ENCODE measurements around the gene NIT1. TPM values are rescaled to one million over a fixed set of nuclear protein-coding genes. Genes with fewer than 3 reads are reported as not detected.

The NIT1 gene
- total and polyA plus RNA-seq, 10 of the 15 experiments (the other 5 are each of a cell fraction or from before 2014, with no cell fraction given), result 19.2 to 54.4 (median 28.3) TPM

DNA sequence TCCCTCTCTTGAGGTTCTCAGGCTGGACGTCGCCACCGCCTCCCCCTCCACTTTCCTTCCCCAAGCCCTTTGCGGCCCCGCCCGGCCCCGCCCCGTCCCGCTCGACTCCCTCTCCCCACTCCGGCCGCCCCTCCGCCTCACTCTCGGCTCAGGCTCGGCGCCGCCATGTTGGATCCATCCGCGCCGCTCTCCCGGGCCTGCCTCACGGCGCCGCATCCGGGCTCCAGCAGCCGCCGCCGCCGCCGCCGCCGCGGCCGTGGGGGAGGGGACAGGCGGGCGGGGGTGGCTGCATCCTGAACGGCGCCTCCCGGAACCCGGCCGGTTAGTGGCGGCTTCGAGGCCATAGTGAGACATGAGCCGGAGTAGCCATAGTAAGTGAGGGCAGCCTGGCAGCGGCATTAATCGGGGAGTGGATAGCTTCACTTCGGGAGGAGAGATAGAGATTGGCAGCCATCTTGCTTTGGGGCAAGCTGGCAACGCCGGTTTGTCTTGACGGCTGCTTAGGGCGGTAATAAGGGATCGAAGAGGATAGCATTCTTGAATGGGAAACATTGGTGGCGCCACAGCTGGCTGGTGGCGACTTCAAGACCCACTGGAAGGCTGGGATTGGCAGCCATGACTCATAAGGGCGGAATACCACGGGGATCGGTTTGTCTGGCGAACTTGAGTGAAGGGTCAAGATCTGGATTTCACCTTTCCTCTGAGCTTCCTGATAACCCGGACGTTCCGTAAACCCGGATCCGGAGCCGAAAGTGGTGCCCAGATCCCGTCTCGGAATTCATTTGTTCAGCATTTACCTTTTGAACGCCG, 14.7 kb downstream of the NIT1 start, which contains the start of gene DEDD (continued):
- TF ChIP-seq PAX5 (IDR thresholded peaks at IDR 0.05; ENCODE audit: borderline replicate concordance, low read depth, low read length), result no peak
- TF ChIP-seq, protein P1, sequence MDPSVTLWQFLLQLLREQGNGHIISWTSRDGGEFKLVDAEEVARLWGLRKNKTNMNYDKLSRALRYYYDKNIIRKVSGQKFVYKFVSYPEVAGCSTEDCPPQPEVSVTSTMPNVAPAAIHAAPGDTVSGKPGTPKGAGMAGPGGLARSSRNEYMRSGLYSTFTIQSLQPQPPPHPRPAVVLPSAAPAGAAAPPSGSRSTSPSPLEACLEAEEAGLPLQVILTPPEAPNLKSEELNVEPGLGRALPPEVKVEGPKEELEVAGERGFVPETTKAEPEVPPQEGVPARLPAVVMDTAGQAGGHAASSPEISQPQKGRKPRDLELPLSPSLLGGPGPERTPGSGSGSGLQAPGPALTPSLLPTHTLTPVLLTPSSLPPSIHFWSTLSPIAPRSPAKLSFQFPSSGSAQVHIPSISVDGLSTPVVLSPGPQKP (IDR thresholded peaks at IDR 0.05; ENCODE audit: low read depth, low read length), result no peak
- TF ChIP-seq, protein P2, sequence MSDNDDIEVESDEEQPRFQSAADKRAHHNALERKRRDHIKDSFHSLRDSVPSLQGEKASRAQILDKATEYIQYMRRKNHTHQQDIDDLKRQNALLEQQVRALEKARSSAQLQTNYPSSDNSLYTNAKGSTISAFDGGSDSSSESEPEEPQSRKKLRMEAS (IDR thresholded peaks at IDR 0.05; ENCODE audit: low read depth, low read length), result no peak
- no peak for TF ChIP-seq SRF (IDR thresholded peaks at IDR 0.05; ENCODE audit: low read depth in 2 of 2, low read length in 2 of 2)
- peak; percentile 80 for TF ChIP-seq NR2F1 (conservative IDR thresholded peaks at IDR 0.05)
- peak; percentile 22; the same call in 1 of the 2 replicates for TF ChIP-seq TBL1XR1 (IDR thresholded peaks at IDR 0.05; ENCODE audit: low read depth, low read length)
- TF ChIP-seq, protein P3, sequence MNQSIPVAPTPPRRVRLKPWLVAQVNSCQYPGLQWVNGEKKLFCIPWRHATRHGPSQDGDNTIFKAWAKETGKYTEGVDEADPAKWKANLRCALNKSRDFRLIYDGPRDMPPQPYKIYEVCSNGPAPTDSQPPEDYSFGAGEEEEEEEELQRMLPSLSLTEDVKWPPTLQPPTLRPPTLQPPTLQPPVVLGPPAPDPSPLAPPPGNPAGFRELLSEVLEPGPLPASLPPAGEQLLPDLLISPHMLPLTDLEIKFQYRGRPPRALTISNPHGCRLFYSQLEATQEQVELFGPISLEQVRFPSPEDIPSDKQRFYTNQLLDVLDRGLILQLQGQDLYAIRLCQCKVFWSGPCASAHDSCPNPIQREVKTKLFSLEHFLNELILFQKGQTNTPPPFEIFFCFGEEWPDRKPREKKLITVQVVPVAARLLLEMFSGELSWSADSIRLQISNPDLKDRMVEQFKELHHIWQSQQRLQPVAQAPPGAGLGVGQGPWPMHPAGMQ (IDR thresholded peaks at IDR 0.05; ENCODE audit: borderline replicate concordance), result no peak
- TF ChIP-seq TARDBP (IDR thresholded peaks at IDR 0.05; ENCODE audit: borderline replicate concordance), result peak; percentile 93
- TF ChIP-seq IKZF2 (IDR thresholded peaks at IDR 0.05), result peak; percentile 70 to 78
- TF ChIP-seq, protein P4, sequence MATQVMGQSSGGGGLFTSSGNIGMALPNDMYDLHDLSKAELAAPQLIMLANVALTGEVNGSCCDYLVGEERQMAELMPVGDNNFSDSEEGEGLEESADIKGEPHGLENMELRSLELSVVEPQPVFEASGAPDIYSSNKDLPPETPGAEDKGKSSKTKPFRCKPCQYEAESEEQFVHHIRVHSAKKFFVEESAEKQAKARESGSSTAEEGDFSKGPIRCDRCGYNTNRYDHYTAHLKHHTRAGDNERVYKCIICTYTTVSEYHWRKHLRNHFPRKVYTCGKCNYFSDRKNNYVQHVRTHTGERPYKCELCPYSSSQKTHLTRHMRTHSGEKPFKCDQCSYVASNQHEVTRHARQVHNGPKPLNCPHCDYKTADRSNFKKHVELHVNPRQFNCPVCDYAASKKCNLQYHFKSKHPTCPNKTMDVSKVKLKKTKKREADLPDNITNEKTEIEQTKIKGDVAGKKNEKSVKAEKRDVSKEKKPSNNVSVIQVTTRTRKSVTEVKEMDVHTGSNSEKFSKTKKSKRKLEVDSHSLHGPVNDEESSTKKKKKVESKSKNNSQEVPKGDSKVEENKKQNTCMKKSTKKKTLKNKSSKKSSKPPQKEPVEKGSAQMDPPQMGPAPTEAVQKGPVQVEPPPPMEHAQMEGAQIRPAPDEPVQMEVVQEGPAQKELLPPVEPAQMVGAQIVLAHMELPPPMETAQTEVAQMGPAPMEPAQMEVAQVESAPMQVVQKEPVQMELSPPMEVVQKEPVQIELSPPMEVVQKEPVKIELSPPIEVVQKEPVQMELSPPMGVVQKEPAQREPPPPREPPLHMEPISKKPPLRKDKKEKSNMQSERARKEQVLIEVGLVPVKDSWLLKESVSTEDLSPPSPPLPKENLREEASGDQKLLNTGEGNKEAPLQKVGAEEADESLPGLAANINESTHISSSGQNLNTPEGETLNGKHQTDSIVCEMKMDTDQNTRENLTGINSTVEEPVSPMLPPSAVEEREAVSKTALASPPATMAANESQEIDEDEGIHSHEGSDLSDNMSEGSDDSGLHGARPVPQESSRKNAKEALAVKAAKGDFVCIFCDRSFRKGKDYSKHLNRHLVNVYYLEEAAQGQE (IDR thresholded peaks at IDR 0.05; ENCODE audit: low read depth, low read length), result no peak
- no peak for TF ChIP-seq SUZ12 (IDR thresholded peaks at IDR 0.05; ENCODE audit: unreplicated experiment)
- TF ChIP-seq RB1 (IDR thresholded peaks at IDR 0.05; ENCODE audit: borderline replicate concordance), result peak; percentile 60; the same call in 1 of the 2 replicates
- no peak for TF ChIP-seq NFYB (IDR thresholded peaks at IDR 0.05; ENCODE audit: insufficient read depth, low read depth, low read length)
- TF ChIP-seq, protein P5, sequence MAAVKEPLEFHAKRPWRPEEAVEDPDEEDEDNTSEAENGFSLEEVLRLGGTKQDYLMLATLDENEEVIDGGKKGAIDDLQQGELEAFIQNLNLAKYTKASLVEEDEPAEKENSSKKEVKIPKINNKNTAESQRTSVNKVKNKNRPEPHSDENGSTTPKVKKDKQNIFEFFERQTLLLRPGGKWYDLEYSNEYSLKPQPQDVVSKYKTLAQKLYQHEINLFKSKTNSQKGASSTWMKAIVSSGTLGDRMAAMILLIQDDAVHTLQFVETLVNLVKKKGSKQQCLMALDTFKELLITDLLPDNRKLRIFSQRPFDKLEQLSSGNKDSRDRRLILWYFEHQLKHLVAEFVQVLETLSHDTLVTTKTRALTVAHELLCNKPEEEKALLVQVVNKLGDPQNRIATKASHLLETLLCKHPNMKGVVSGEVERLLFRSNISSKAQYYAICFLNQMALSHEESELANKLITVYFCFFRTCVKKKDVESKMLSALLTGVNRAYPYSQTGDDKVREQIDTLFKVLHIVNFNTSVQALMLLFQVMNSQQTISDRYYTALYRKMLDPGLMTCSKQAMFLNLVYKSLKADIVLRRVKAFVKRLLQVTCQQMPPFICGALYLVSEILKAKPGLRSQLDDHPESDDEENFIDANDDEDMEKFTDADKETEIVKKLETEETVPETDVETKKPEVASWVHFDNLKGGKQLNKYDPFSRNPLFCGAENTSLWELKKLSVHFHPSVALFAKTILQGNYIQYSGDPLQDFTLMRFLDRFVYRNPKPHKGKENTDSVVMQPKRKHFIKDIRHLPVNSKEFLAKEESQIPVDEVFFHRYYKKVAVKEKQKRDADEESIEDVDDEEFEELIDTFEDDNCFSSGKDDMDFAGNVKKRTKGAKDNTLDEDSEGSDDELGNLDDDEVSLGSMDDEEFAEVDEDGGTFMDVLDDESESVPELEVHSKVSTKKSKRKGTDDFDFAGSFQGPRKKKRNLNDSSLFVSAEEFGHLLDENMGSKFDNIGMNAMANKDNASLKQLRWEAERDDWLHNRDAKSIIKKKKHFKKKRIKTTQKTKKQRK (IDR thresholded peaks at IDR 0.05; ENCODE audit: low read depth, low read length), result no peak
- TF ChIP-seq SMAD1 (IDR thresholded peaks at IDR 0.05; ENCODE audit: low read depth, partially characterized antibody), result no peak
- TF ChIP-seq, protein P6, sequence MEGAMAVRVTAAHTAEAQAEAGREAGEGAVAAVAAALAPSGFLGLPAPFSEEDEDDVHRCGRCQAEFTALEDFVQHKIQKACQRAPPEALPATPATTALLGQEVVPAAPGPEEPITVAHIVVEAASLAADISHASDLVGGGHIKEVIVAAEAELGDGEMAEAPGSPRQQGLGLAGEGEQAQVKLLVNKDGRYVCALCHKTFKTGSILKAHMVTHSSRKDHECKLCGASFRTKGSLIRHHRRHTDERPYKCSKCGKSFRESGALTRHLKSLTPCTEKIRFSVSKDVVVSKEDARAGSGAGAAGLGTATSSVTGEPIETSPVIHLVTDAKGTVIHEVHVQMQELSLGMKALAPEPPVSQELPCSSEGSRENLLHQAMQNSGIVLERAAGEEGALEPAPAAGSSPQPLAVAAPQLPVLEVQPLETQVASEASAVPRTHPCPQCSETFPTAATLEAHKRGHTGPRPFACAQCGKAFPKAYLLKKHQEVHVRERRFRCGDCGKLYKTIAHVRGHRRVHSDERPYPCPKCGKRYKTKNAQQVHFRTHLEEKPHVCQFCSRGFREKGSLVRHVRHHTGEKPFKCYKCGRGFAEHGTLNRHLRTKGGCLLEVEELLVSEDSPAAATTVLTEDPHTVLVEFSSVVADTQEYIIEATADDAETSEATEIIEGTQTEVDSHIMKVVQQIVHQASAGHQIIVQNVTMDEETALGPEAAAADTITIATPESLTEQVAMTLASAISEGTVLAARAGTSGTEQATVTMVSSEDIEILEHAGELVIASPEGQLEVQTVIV (IDR thresholded peaks at IDR 0.05; ENCODE audit: borderline replicate concordance, partially characterized antibody), result no peak

All from GM12878 (cell line).